HG03439 (cell line): ENCODE measurements around the gene CLDN11.

Source experiments
- ATAC-seq: cut with Tn5 transposase; IDR thresholded peaks from one replicate; pipeline ENCODE4 v1.9.1; 2021; ENCODE audit warnings: mild to moderate bottlenecking, moderate library complexity; ENCODE audit not compliant: unreplicated experiment

Gene CLDN11

GRCh38 chr3:170418422-170419398 is at the start of gene CLDN11:
Gene CLDN11 (plus strand): TSS chr3:170418868. CDS start chr3:170419067, 199 bp downstream.
- no peak for ATAC-seq

GRCh38 chr3:170368921-170369320 is 49.7 kb upstream of the CLDN11 start:
- no peak for ATAC-seq

DNA sequence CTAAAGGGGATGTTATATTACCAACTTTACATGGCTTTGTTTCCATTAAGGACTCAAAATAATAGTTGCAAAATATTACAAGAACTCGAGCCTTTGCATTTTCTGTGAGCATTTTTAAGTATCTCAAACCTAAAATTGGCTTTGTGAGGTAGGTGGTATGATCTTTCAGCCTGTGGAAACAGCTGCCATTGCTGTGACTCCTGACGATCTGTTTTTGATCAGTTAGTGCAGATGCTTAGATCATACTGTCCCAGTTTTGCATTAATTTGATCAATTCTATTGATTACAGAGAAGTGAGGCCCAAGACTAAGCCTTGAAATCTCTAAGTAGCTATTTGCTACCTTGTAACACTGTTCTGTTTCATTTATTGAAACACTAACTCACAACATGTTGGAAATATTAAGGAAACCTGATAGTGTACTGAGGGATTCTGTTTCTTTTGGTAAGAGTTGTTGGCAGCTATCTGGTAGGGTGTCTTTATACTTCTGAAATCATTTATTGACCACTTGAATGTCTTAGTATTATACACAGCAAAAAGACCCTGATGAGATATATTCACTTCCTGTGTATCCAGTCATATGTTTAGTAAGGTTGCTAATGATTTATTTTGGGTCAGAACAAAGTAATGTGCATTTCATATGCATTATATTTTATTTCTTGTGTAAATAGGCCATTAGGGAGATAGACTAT is 46.3 kb upstream of the CLDN11 start:
- ATAC-seq, result no peak

DNA sequence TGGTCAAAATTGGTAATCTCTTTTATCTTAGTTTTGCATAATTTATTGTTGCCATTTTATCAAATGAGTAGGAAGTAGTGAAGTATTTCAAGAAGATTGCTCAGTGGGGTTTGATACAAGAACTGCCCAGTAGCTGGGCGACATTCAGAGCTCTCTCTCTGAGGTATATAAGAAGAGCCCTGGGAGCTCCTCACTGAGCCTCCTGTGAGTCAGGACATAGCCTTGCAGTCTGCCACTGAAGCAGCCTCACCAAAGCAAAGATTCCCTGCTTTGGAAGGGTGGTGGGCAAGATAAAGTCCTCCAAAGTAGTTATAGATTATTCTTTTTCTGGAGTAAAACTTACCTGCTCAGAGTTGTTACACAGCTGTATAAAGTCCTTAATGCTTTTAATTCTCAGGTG is 35.1 kb upstream of the CLDN11 start:
- no peak for ATAC-seq

GRCh38 chr3:170386468-170386867 is 32.2 kb upstream of the CLDN11 start:
- ATAC-seq, result no peak

GRCh38 chr3:170387950-170388349 is 30.7 kb upstream of the CLDN11 start:
- ATAC-seq, result no peak

- ATAC-seq, result no peak
Observed at GRCh38 chr3:170391108-170391507, 27.6 kb upstream of the CLDN11 start.

GRCh38 chr3:170397685-170398084 is 21.0 kb upstream of the CLDN11 start:
- ATAC-seq, result no peak

DNA sequence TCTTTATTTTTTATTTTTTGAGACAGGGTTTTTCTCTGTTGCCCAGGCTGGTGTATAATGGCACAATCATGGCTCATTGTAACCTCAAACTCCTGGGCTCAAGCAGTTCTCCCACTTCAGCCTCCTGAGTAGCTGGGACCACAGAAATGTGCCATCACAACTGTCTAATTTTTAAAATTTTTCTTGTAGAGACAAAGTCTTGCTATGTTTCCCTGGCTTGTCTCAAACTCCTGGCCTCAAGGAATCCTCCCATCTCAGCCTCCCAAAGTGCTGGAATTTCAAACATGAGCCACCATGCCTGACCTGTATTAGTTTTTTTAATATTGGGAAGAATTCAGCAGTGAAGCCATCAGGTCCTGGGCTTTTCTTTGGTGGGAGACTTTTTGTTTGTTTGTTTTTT is 13.6 kb upstream of the CLDN11 start:
- no peak for ATAC-seq

DNA sequence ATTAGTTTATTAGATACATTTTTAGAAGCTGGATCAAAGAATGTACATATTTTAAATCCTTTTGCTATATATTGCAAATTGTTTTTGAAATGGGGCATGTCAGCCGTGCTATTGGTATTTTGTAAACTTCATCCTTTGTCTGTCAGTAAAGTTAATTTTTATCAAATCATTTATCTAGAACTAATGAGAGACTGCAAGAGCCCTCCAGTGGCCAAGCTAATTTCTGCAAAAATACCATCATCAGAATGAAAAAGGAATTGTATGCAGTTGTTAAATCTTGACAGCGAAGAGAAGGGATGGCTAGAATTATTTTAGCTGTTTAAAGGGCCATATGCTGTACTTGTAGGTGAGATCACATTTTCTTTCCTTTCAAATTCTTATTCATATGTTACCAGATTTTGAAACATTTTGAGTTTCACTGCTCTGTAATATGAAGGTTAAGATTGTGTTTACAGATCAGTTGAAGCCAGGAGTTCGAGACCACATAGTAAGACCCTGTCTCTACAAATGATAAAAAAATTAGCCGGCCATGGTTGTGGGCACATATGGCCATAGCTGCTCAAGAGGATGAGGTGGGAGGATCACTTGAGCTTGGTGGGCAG is 8.1 kb upstream of the CLDN11 start:
- no peak for ATAC-seq

DNA sequence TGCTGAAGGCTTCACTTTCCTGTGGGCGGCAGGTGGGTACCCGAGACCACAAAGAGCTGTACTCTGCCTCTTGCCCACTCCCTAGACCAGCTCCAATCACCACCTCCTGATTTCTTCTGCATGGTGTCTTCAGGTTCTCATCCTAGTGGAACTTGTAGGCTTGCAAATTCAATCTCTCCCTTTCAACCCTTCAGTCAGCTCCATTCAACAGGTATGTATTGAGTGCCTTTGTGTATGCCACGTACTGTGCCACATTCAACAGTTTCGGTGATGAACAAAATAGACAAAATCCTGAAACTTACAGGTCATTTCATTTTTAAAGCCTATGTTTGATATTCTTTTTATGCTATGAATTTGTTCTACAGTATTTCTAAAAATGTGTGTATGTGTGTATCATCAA is 5.4 kb upstream of the CLDN11 start:
- no peak for ATAC-seq

- ATAC-seq, result no peak
Observed at GRCh38 chr3:170414202-170414663, 4.4 kb upstream of the CLDN11 start.

GRCh38 chr3:170417090-170417489 is 1.6 kb upstream of the CLDN11 start:
- ATAC-seq, result no peak

GRCh38 chr3:170419557-170420087 is 954 bp downstream of the CLDN11 start:
- ATAC-seq, result no peak

DNA sequence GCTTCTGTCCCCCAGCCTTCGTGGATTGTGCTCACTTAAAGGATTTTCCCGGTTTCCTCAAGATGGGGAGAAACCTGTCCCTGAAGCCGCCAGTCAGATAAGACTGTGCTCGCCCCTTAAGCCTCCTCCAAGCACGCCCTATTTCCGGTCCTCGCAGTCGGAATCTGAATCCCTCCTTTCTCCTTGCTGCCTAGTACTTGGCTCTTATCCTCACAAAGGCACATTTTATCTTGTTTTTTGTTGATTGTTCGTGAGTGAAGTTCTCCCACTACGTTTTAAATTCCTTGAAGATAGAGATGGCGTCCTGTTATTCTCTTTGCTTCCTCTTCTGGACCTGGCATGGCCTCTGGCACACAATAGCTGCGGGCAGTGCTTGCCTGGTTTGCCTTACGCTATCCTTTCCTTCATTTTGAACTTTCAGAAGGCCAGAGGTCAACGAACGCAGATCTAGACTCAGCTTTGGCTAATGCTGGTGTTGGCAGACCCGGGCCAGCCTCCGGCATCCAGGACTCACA is 1.7 kb downstream of the CLDN11 start:
- no peak for ATAC-seq

DNA sequence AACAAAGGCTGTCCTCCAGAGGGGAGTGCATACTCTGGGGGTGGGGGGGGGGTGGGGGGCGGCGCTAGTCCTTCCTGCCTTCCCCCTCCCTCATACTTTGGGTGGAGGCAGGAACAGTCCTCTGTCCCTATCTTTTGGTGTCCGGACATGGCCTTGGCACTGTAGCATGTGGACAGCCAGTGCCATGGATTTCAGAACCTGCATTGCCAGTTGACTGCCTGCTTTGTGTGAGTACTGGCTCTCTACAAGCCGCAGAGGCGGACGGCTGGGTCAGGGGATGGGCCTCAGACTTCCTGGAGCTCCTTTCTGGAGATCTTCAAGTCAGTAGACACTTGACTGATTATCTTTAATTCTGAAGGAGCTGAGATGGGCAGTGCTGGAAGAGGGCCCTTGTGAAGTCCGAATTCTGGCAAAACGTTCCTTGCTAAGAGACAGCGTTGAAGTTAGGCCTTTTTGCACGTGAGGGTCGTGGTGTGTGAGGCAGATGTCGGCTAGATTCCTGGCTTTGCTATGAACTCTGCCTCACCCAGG is 2.5 kb downstream of the CLDN11 start:
- no peak for ATAC-seq

- ATAC-seq, result no peak
Observed at GRCh38 chr3:170421758-170422157, 3.1 kb downstream of the CLDN11 start.

DNA sequence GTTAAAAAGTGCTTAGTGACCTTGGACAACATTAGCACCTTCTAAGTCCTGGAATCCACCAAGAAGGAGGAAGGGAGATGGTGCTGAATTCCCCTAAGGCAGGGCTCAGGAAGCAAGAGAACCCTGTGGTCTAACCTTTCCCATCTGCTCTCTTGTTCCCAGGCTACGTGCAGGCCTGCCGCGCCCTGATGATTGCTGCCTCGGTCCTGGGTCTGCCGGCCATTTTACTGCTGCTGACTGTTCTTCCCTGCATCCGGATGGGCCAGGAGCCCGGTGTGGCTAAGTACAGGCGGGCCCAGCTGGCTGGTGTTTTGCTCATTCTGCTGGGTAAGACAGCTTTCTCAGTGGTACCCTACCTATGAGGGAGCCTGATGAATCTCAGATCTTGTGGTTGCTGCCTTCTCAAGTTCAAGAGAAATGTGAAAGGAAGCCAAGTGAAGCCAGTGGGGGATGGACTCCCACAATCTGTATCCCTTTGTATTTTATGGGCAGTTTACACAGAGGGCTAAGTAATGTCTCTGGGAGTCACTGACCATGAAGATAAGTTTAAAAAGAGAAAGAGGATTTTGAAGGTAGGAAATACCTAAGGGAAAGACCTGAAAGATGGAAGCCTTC is 4.4 kb downstream of the CLDN11 start:
- ATAC-seq, result no peak

GRCh38 chr3:170424879-170425278 is 6.2 kb downstream of the CLDN11 start:
- ATAC-seq, result no peak

DNA sequence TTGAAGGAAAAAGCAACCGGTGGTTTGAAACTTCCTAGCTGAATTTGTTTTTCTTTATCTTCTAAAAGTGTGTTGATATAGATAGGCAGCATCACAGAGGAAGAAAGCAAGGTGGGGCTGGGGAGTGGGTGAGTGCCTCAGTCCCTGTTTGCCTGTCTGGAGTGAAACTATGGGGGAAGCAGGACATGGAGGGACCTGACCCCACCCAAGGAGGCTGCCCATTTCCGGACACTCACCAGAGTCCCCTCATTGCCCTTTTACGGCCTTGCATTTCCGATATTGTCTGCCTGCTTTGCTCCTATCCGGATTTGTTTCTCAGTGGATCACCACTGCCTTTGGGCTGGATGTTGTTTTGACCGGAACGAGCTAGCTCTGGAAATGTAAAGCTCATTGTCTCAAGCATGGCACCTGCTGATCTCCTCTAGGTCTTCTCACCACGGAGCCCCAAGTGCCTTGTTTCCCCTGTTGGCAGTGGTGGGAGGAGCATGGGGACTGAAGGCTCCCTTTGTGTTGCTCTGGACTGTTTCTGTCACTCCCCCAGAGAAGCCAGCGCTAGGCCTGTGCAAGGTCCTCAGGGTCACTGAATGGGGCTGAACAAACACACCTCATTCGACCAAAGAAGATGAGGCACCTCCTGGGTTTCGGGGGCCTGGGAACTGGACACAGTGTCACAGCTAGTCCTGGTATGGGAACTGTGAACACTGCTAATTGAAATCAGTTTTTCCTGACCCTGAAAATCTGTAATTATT is 7.0 kb downstream of the CLDN11 start:
- ATAC-seq, result no peak
